ENCODE results near the gene NOS2. TPM values are rescaled to one million over a fixed set of nuclear protein-coding genes. Genes with fewer than 3 reads are reported as not detected.
A peak's percentile ranks its signal among the peaks of the same experiment; 100 is the strongest.
"Not testable (repeated sequence)": the region's sequence is repeated elsewhere in the genome, so short reads cannot be mapped to it uniquely, and the experiment has no call there.

Gene NOS2
- total RNA-seq, 4 donors from 2014 or later = 0.13 to 0.69 (median 0.33) TPM; not detected in 1

- no peaks in the 10 kb centered on the region for H3K36me3 ChIP-seq
- no peaks in the 10 kb centered on the region for H3K9me3 ChIP-seq
- H3K4me3 ChIP-seq = no peak overlapping the region
- DNase-seq (ENCODE audit: extremely low spot score) = no peak
- TF ChIP-seq EP300 (IDR thresholded peaks at IDR 0.05) = no peak
- no peak for TF ChIP-seq POLR2A (IDR thresholded peaks at IDR 0.05; ENCODE audit: low read depth)
- peak; percentile 70 to 87 (median 71) for TF ChIP-seq CTCF (IDR thresholded peaks at IDR 0.05)
- intact Hi-C loops (cut with DNase I) = loop anchor here (5.0 kb wide), 1 partner anchor 104 kb away; no protein-coding TSS in a partner anchor
- H3K4me1 ChIP-seq = no peaks in the 10 kb centered on the region
- no peak overlapping the region for H3K27ac ChIP-seq (replicated peaks in 1 of 4)
- no peaks in the 10 kb centered on the region for H3K27me3 ChIP-seq
- WGBS = 77% methylated on average over 14 of the region's 17 CpGs
These were observed 43.6 kb downstream of the NOS2 start for GRCh38 chr17:27756467-27757371.

- TF ChIP-seq CTCF (IDR thresholded peaks at IDR 0.05) (no peak), POLR2AphosphoS5 (IDR thresholded peaks at IDR 0.05) (no peak), EP300 (IDR thresholded peaks at IDR 0.05) (no peak), POLR2A (IDR thresholded peaks at IDR 0.05; ENCODE audit: low read depth) (no peak)
- Histone ChIP-seq H3K4me1 (no peaks in the 10 kb centered on the region), H3K9me3 (no peaks in the 10 kb centered on the region), H3K4me3 (no peak overlapping the region), H3K27ac (replicated peaks in 1 of 4) (no peak overlapping the region), H3K27me3 (no peaks in the 10 kb centered on the region), H3K36me3 (no peaks in the 10 kb centered on the region)
- intact Hi-C loops (cut with DNase I) = loop anchor here (5.0 kb wide), 1 partner anchor 104 kb away; no protein-coding TSS in a partner anchor
- no peak for DNase-seq (ENCODE audit: extremely low spot score)
- WGBS = 94% methylated on average over 20 of the region's 28 CpGs
These were observed 44.4 kb downstream of the NOS2 start for GRCh38 chr17:27755706-27756466.

- Histone ChIP-seq H3K9me3 (no peaks in the 10 kb centered on the region), H3K4me1 (no peaks in the 10 kb centered on the region), H3K36me3 (no peaks in the 10 kb centered on the region), H3K4me3 (no peak overlapping the region), H3K27me3 (no peaks in the 10 kb centered on the region), H3K27ac (replicated peaks in 1 of 4) (no peak overlapping the region)
- no peak for TF ChIP-seq POLR2A (IDR thresholded peaks at IDR 0.05; ENCODE audit: low read depth)
- no peak for TF ChIP-seq EP300 (IDR thresholded peaks at IDR 0.05)
- no peak for TF ChIP-seq CTCF (IDR thresholded peaks at IDR 0.05)
- TF ChIP-seq POLR2AphosphoS5 (IDR thresholded peaks at IDR 0.05) = no peak
- 93% methylated on average over 8 of the region's 8 CpGs for WGBS
- intact Hi-C loops (cut with DNase I) = no loop called here
- no peak for DNase-seq (ENCODE audit: extremely low spot score)
These were observed 45.8 kb downstream of the NOS2 start for GRCh38 chr17:27754549-27754948.

GRCh38 chr17:27753726-27754125, 46.6 kb downstream of the NOS2 start:
- H3K27ac ChIP-seq (replicated peaks in 1 of 4); H3K4me3 ChIP-seq; H3K27me3 ChIP-seq; DNase-seq (ENCODE audit: extremely low spot score); H3K4me1 ChIP-seq; H3K9me3 ChIP-seq; H3K36me3 ChIP-seq; intact Hi-C loops (cut with DNase I): not testable (repeated sequence)
- 89% methylated on average over 13 of the region's 13 CpGs for WGBS

GRCh38 chr17:27752831-27753619, 47.3 kb downstream of the NOS2 start:
- H3K27me3 ChIP-seq; intact Hi-C loops (cut with DNase I); H3K9me3 ChIP-seq; H3K4me1 ChIP-seq; DNase-seq (ENCODE audit: extremely low spot score); H3K4me3 ChIP-seq; H3K36me3 ChIP-seq; H3K27ac ChIP-seq (replicated peaks in 1 of 4): not testable (repeated sequence)
- WGBS = 82% methylated on average over 6 of the region's 19 CpGs

Data from esophagus muscularis mucosa (tissue), 4 donors.